Fibroblast of the aortic adventitia (primary cell): ENCODE results near the gene SEMA3A. TPM values are rescaled to one million over a fixed set of nuclear protein-coding genes. Genes with fewer than 3 reads are reported as not detected.
A peak's percentile ranks its signal among the peaks of the same experiment; 100 is the strongest.

Experiments
- DNase-seq: peaks from one replicate; pipeline ENCODE4 v3.0.0-alpha.2; 2010; ENCODE audit warnings: low read depth
- H3K4me3 ChIP-seq: 2 replicates; pipeline ENCODE4 v1.5.1; 2011; ENCODE audit warnings: low read depth, mild to moderate bottlenecking, control low read depth, low read length, moderate library complexity
- CTCF ChIP-seq: IDR thresholded peaks from 2 replicates; pipeline ENCODE4 v1.5.1; 2011; ENCODE audit warnings: mild to moderate bottlenecking, low read length, control low read depth, inconsistent platforms; ENCODE audit not compliant: insufficient read depth
- total RNA-seq: library from RNA; depleted of rRNA; stranded (reverse); fragments of >200 nt; gene quantifications from 2 replicates; pipeline ENCODE4 v1.2.3, GENCODE V29; 2012; ENCODE audit warnings: low replicate concordance

The SEMA3A gene
- total RNA-seq, 1 donor, result 118 TPM

- no peak for DNase-seq
- no peak overlapping the region for H3K4me3 ChIP-seq
- TF ChIP-seq CTCF, result no peak
These were observed 77.3 kb downstream of the SEMA3A start for GRCh38 chr7:84117304-84117703.

GRCh38 chr7:84113906-84114850 lies 80.4 kb downstream of the SEMA3A start:
- no peak overlapping the region for H3K4me3 ChIP-seq
- DNase-seq, result no peak
- no peak for TF ChIP-seq CTCF

- TF ChIP-seq CTCF, result no peak
- DNase-seq, result no peak
- H3K4me3 ChIP-seq, result no peak overlapping the region
These were observed 81.3 kb downstream of the SEMA3A start for GRCh38 chr7:84113286-84113685.

GRCh38 chr7:84112771-84113170 lies 81.8 kb downstream of the SEMA3A start:
- no peak for TF ChIP-seq CTCF
- no peak overlapping the region for H3K4me3 ChIP-seq
- peak; percentile 76 for DNase-seq

GRCh38 chr7:84111842-84112241 lies 82.7 kb downstream of the SEMA3A start:
- no peak for TF ChIP-seq CTCF
- H3K4me3 ChIP-seq, result no peak overlapping the region
- DNase-seq, result no peak

- no peak for TF ChIP-seq CTCF
- no peak overlapping the region for H3K4me3 ChIP-seq
- no peak for DNase-seq
These were observed 84.2 kb downstream of the SEMA3A start for GRCh38 chr7:84110400-84110799.

GRCh38 chr7:84108787-84109186 lies 85.8 kb downstream of the SEMA3A start:
- DNase-seq, result no peak
- no peak overlapping the region for H3K4me3 ChIP-seq
- TF ChIP-seq CTCF, result no peak
